Measurements from ENCODE around the gene RPL32.
A peak's percentile ranks its signal among the peaks of the same experiment; 100 is the strongest.
"Not testable (repeated sequence)": the region's sequence is repeated elsewhere in the genome, so short reads cannot be mapped to it uniquely, and the experiment has no call there.

RPL32 gene

GRCh38 chr3:12841149-12841969 lies at the start of gene RPL32:
TSS of gene RPL32 (minus strand) at chr3:12841565. CDS start at chr3:12840237, 1,328 bp downstream.
- peak; percentile 92 to 94 for DNase-seq

- DNase-seq = no peak
These were observed 49.4 kb upstream of the RPL32 start for GRCh38 chr3:12890610-12891390.

- no peak for DNase-seq
These were observed 45.4 kb upstream of the RPL32 start for GRCh38 chr3:12886736-12887135.

GRCh38 chr3:12886106-12886679 lies 44.8 kb upstream of the RPL32 start:
- no peak for DNase-seq

- DNase-seq = no peak
These were observed 44.2 kb upstream of the RPL32 start for GRCh38 chr3:12885583-12885930.

GRCh38 chr3:12884790-12885582 lies 43.6 kb upstream of the RPL32 start:
- no peak for DNase-seq

GRCh38 chr3:12884186-12884680 lies 42.9 kb upstream of the RPL32 start:
- DNase-seq = no peak

- DNase-seq = no peak
These were observed 41.3 kb upstream of the RPL32 start for GRCh38 chr3:12882336-12883310.

- not testable (repeated sequence) for DNase-seq
These were observed 40.5 kb upstream of the RPL32 start for GRCh38 chr3:12881858-12882257.

GRCh38 chr3:12879191-12879815 lies 37.9 kb upstream of the RPL32 start:
- no peak for DNase-seq

GRCh38 chr3:12878758-12879157 lies 37.4 kb upstream of the RPL32 start:
- not testable (repeated sequence) for DNase-seq

GRCh38 chr3:12878141-12878574 lies 36.8 kb upstream of the RPL32 start:
- no peak for DNase-seq

GRCh38 chr3:12877040-12877439 lies 35.7 kb upstream of the RPL32 start:
- no peak for DNase-seq

GRCh38 chr3:12875857-12876836 lies 34.8 kb upstream of the RPL32 start:
- DNase-seq = peak in 1 of 2 experiments; percentile 74

GRCh38 chr3:12871404-12871983 lies 30.1 kb upstream of the RPL32 start:
- no peak for DNase-seq

- DNase-seq = no peak
These were observed 29.6 kb upstream of the RPL32 start for GRCh38 chr3:12870942-12871341.

- peak in 1 of 2 experiments; percentile 64 for DNase-seq
These were observed 27.8 kb upstream of the RPL32 start for GRCh38 chr3:12869035-12869621.
